GM12801 (cell line): Measurements from ENCODE around the gene RBX1.

Experiments
- TF ChIP-seq, protein P1 (sequence below): IDR thresholded peaks from one replicate; pipeline ENCODE4 v1.5.1; 2011; ENCODE audit warnings: control low read depth; ENCODE audit not compliant: insufficient read length; ENCODE audit errors: extremely low read depth

Gene RBX1

DNA sequence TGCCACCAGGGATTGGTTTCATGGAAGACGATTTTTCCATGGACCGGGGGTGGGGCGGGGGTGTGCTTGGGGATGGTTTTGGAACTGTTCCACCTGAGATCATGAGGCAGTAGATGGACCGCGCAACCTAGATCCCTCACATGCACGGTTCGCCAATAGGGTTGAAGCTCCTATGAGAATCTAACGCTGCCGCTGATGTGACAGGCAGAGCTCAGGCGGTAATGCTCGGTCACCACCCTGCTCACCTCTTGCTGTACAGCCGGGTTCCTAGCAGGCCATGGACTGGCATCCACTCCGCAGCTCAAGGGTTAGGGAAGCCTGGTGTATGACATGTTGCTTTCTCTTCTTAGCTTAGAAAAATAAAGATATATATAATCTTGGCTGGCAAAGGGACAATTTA lies 22.0 kb downstream of the RBX1 start:
- TF ChIP-seq, protein P1, sequence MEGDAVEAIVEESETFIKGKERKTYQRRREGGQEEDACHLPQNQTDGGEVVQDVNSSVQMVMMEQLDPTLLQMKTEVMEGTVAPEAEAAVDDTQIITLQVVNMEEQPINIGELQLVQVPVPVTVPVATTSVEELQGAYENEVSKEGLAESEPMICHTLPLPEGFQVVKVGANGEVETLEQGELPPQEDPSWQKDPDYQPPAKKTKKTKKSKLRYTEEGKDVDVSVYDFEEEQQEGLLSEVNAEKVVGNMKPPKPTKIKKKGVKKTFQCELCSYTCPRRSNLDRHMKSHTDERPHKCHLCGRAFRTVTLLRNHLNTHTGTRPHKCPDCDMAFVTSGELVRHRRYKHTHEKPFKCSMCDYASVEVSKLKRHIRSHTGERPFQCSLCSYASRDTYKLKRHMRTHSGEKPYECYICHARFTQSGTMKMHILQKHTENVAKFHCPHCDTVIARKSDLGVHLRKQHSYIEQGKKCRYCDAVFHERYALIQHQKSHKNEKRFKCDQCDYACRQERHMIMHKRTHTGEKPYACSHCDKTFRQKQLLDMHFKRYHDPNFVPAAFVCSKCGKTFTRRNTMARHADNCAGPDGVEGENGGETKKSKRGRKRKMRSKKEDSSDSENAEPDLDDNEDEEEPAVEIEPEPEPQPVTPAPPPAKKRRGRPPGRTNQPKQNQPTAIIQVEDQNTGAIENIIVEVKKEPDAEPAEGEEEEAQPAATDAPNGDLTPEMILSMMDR, result no peak

DNA sequence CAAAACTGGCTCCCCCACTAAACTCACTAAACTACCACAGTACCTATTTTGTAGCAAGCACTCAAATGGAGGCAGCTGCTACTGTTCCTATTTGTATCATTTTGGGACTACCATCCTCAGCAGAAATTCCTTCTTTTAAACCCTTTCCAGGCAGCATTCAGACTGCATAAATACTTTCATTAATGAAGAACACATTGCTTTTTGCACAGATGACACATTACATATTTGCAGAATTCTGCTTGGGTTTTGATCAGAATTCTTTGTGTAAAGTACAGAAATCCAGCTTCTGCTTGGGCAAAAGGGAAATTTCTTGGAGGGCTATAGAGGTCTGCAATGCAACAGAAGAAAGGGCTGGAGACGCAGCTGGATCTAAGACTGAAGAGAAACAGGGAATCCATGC lies 24.2 kb downstream of the RBX1 start:
- TF ChIP-seq, protein P1, result no peak

DNA sequence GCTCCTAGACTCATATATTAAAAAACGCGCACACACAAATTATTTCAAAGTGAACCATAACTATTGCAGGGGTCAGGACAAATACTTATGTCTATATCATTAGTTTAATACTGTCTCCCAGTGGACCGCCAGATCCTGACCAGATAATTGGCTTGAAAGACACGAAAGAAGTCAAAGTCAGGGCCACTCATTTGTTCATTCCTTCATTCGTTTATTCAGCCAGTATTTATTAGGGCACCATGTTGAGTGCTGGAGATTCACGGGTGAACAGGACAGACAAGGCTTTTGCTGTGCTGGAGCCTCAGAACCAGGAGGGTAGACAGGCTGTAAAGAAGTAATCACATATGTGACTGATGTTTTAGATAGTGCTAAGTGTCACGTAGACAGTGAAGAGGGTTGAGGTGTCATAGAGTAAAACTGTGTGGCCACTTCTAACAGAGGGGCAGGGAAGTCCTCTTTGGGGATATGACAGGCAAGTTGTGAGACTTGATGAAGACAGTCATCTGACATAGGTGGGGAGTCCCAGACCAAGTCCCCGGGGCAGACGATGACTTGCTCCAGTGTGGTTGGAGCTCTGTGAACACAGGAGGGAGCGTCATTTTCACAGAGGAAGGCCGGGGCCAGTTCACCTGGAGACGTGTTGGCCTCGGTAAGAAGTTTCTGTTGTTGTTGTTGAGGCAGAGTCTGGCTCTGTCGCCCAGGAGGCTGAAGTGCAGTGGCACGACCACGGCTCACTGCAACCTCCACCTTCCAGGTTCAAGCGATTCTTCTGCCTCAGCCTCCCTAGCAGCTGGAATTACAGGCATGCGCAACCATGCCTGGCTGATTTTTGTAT lies 25.9 kb downstream of the RBX1 start:
- TF ChIP-seq, protein P1, result no peak

DNA sequence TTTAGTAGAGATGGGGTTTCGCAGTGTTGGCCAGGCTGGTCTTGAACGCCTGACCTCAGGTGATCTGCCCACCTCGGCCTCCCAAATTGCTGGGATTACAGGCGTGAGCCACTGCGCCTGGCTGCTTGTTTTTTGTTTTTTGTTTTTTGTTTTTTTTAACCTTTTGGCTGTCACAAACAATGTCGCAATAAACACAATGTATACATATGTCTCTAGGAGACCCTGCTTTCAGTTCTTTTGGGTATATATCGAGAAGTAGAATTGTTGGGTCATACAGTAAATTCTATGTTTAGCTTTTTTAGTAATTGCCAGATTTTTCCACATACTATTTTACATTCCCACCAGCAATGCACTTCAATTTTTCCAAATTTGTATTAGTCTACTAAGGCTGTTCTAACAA lies 28.0 kb downstream of the RBX1 start:
- TF ChIP-seq, protein P1, result no peak

DNA sequence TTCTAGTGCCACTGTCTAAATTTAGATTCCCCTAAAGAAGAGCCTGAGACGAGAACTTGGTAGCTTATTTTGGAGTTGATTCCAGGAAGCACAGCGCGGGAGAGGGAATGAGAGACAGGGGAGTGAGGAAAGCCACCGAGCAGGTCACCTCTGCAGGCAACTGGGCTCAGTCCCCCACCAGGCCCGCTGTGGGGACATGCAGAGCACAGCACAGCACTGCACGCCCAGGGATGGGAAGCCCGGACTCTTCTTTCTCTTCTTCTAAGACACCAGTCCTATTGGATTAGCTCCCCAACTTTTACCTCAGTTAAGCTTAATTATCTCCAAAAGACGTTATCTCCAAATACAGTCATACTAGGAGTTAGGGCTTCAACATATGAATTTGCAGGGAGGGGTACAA lies 28.7 kb downstream of the RBX1 start:
- TF ChIP-seq, protein P1, result no peak

DNA sequence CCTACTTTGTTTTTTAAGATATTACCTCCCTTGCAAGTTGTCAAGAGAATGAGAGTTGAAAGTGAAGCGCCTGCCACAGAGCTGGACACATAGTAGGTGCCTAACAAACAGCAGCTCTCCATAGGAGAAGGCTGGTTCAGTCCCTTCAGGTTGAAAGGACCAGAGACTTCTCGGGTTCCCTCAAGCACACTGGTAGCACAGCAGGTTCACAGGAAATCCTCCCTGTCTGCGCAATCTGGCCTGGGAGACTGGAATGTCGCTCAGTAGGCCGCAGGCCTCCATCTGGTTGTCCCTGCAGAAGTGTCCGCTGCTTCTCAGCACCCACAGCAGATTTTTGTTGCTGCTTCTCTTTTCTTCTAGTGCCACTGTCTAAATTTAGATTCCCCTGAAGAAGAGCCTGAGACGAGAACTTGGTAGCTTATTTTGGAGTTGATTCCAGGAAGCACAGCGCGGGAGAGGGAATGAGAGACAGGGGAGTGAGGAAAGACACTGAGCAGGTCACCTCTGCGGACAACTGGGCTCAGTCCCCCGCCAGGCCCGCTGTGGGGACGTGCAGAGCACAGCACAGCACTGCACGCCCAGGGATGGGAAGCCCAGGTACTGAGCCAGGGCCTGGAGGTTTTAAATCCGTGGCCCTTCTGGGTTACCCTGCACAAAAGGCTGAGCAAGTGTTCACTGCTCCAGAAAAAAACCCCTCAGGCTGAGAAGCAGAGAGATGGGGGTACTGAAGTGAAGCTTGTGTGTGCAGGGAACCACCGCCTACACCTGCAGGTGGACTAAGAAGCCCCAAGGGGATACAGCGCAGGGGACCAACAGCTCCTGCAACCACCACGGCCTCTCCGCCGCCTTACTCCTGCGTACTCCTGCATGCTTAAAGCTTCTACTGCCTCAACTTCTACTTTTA lies 31.6 kb downstream of the RBX1 start:
- TF ChIP-seq, protein P1, result no peak

DNA sequence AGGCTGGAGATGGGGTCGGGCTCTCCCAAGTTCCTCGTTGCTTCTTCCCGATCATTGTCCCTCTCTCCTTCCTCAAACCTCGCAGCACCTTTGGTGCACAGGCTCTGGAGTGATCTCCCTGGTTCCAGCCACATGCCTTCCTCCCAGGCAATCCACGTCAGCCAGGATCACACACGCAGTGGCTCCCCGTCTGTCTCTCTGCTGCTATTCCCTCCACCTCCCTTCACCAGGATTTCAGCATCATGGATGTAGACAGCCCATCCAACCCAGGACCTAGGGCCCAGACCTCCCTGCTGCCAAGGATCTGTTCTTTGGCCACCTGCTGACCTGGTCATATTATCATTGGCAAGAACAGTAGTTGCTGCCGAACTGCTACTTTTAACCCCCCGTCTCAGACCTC lies 40.1 kb downstream of the RBX1 start:
- TF ChIP-seq, protein P1, result no peak
